ENCODE data around the gene ASAP2.

ASAP2 gene

DNA sequence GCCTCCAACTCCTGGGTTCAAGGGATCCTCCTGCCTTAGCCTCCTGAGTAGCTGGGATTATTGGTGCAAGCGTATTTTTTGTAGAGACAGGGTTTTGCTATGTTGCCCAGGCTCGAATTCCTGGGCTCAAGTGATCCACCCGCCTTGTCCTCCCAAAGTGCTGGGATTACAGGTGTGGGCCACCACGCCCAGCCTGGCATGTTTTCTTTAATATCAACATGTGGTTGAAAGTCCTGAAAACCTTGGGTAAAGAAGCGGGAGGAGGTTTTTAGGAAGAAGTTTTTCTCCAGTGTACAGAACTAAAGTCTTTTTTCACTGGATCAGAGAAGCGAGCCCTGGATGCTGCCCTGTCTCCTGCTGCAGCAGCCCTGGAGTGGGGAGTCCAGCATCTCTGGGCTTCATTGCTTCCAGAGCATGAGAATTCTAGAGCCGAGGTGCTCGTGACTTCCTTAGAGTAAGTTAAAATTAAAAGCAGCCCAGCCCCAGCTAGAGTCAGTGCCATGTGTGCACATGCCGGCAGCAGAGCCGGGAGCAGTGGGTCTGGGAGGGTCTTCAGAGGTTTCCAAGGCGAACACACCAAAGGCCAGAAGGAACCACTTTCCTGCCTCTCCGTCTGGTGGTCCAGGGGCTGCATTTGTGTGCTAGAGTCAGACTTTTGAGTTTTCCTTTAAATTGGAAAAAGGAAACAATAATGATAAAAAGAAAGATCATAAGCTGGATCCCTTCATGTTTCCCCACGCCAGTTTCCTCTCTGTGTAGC is 185.5 kb downstream of the ASAP2 start:
- no peak overlapping the region for H3K9ac ChIP-seq (ENCODE audit: low read length)
- DNase-seq = no peak
- no peak overlapping the region for H3K4me2 ChIP-seq (ENCODE audit: low read depth, low read length)
- H4K20me1 ChIP-seq (ENCODE audit: insufficient read depth, low read length) = no peaks in the 10 kb centered on the region
- no peaks in the 10 kb centered on the region for H3K4me1 ChIP-seq (ENCODE audit: low read length)
- H2AFZ ChIP-seq (ENCODE audit: low read length) = no peak overlapping the region
- TF ChIP-seq EZH2phosphoT487 (IDR thresholded peaks at IDR 0.05; ENCODE audit: low read length) (no peak), EZH2 (optimal IDR thresholded peaks at IDR 0.05; ENCODE audit: low read depth, low read length) (no peak)
- TF ChIP-seq, protein P1, sequence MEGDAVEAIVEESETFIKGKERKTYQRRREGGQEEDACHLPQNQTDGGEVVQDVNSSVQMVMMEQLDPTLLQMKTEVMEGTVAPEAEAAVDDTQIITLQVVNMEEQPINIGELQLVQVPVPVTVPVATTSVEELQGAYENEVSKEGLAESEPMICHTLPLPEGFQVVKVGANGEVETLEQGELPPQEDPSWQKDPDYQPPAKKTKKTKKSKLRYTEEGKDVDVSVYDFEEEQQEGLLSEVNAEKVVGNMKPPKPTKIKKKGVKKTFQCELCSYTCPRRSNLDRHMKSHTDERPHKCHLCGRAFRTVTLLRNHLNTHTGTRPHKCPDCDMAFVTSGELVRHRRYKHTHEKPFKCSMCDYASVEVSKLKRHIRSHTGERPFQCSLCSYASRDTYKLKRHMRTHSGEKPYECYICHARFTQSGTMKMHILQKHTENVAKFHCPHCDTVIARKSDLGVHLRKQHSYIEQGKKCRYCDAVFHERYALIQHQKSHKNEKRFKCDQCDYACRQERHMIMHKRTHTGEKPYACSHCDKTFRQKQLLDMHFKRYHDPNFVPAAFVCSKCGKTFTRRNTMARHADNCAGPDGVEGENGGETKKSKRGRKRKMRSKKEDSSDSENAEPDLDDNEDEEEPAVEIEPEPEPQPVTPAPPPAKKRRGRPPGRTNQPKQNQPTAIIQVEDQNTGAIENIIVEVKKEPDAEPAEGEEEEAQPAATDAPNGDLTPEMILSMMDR (IDR thresholded peaks at IDR 0.05; ENCODE audit: low read length) = no peak
- H3K36me3 ChIP-seq (replicated peaks; ENCODE audit: insufficient read depth, low read length) = no peaks in the 10 kb centered on the region
- H3K27me3 ChIP-seq (replicated peaks; ENCODE audit: insufficient read depth, low read length) = no peaks in the 10 kb centered on the region
- no peaks in the 10 kb centered on the region for H3K9me2 ChIP-seq (replicated peaks; ENCODE audit: insufficient read depth, low read length)
- no peaks in the 10 kb centered on the region for H3K9me3 ChIP-seq (replicated peaks; ENCODE audit: insufficient read depth, low read length)
- no peak overlapping the region for H3K4me3 ChIP-seq (ENCODE audit: low read length)
- no peaks in the 10 kb centered on the region for H3K79me2 ChIP-seq (ENCODE audit: low read length)
- no peaks in the 10 kb centered on the region for H3F3A ChIP-seq (ENCODE audit: insufficient read depth, low read length)
- no peak overlapping the region for H3K27ac ChIP-seq (ENCODE audit: low read length)

DNA sequence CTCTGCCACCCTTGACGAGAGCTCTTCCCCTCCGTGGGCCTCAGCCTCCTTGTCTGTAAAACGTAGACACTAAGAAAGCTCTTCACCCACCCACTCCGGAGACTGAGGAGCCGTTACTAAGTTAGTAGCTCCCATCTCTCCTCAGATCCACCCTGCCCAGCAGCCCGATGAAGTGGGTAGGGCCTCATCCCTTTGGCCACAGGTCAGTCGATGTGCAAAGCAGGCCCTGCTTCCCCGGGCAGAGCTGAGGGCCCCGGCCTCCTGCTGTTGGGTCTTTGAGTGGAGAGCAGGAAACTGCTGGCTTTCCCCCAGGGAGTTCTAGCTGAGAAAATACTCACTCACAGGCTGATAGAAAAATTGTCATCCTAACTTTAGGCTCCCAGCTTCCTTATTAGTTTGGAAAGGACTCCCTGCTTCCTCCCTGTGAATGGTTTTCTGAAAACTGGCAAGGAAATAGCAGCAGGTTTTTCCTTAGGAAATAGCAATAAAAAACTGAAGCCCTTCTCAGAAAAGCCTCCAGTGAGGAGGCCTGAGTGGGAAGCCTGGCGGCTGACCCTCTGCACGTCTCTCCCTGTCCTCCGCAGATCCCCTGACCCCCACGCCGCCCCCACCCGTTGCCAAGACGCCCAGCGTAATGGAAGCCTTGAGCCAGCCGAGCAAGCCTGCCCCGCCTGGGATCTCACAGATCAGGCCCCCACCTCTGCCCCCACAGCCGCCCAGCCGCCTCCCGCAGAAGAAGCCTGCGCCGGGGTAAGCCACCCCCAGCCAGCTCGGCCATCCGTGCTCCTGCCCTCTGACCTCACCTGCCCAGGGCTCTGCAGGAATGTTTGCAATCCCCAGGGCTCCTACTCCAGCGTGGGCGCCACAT is 186.5 kb downstream of the ASAP2 start:
- Histone ChIP-seq H3K36me3 (replicated peaks; ENCODE audit: insufficient read depth, low read length) (no peaks in the 10 kb centered on the region), H4K20me1 (ENCODE audit: insufficient read depth, low read length) (no peaks in the 10 kb centered on the region), H3F3A (ENCODE audit: insufficient read depth, low read length) (no peaks in the 10 kb centered on the region), H3K4me2 (ENCODE audit: low read depth, low read length) (no peak overlapping the region), H3K27me3 (replicated peaks; ENCODE audit: insufficient read depth, low read length) (no peaks in the 10 kb centered on the region), H3K4me1 (ENCODE audit: low read length) (no peaks in the 10 kb centered on the region), H3K79me2 (ENCODE audit: low read length) (no peaks in the 10 kb centered on the region), H3K4me3 (ENCODE audit: low read length) (no peak overlapping the region), H3K9ac (ENCODE audit: low read length) (no peak overlapping the region), H3K27ac (ENCODE audit: low read length) (no peak overlapping the region), H3K9me2 (replicated peaks; ENCODE audit: insufficient read depth, low read length) (no peaks in the 10 kb centered on the region), H3K9me3 (replicated peaks; ENCODE audit: insufficient read depth, low read length) (no peaks in the 10 kb centered on the region), H2AFZ (ENCODE audit: low read length) (no peak overlapping the region)
- DNase-seq = no peak
- TF ChIP-seq EZH2 (optimal IDR thresholded peaks at IDR 0.05; ENCODE audit: low read depth, low read length) (no peak), EZH2phosphoT487 (IDR thresholded peaks at IDR 0.05; ENCODE audit: low read length) (no peak)
- TF ChIP-seq, protein P1 (IDR thresholded peaks at IDR 0.05; ENCODE audit: low read length) = no peak

DNA sequence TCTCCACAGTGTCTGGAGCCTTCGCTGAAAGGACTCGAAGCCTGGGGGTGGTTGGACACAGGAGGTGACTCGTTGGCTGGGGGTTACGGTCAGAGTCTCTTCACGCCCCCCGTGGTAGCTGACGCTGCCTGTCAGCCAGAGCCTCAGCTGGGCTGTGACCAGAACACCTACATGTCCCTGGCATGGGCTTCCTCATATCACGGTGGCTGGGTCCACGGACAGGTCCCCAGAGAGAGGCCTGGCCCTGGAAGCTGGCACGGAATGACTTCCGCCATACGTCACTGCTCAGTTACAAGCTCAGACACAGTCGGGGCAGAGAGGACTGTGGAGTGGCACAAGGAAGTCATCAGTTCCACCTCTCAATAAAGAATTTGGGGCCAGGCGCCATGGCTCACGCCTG is 188.2 kb downstream of the ASAP2 start:
- Histone ChIP-seq H3K27me3 (replicated peaks; ENCODE audit: insufficient read depth, low read length) (no peaks in the 10 kb centered on the region), H2AFZ (ENCODE audit: low read length) (no peak overlapping the region), H4K20me1 (ENCODE audit: insufficient read depth, low read length) (no peaks in the 10 kb centered on the region), H3K9me3 (replicated peaks; ENCODE audit: insufficient read depth, low read length) (no peaks in the 10 kb centered on the region), H3K79me2 (ENCODE audit: low read length) (no peaks in the 10 kb centered on the region), H3K36me3 (replicated peaks; ENCODE audit: insufficient read depth, low read length) (no peaks in the 10 kb centered on the region), H3K27ac (ENCODE audit: low read length) (no peak overlapping the region), H3K9me2 (replicated peaks; ENCODE audit: insufficient read depth, low read length) (no peaks in the 10 kb centered on the region), H3F3A (ENCODE audit: insufficient read depth, low read length) (no peaks in the 10 kb centered on the region), H3K4me3 (ENCODE audit: low read length) (no peak overlapping the region), H3K9ac (ENCODE audit: low read length) (no peak overlapping the region), H3K4me1 (ENCODE audit: low read length) (no peaks in the 10 kb centered on the region), H3K4me2 (ENCODE audit: low read depth, low read length) (no peak overlapping the region)
- no peak for DNase-seq
- TF ChIP-seq, protein P1 (IDR thresholded peaks at IDR 0.05; ENCODE audit: low read length) = no peak
- TF ChIP-seq EZH2phosphoT487 (IDR thresholded peaks at IDR 0.05; ENCODE audit: low read length) = no peak
- TF ChIP-seq EZH2 (optimal IDR thresholded peaks at IDR 0.05; ENCODE audit: low read depth, low read length) = no peak
